HAP-1 (cell line): ENCODE results near the gene AGBL5.
A peak's percentile ranks its signal among the peaks of the same experiment; 100 is the strongest.

Source experiments
- DNase-seq, 2 experiments: peaks; one replicate each; pipeline ENCODE4 v3.0.0-alpha.2; 2016 to 2020; ENCODE audit warnings: low spot score in 2 of 2
- H3K27me3 ChIP-seq: fragments of 250-450 bp; sonication (Bioruptor Pico); 2 replicates; pipeline ENCODE4 v1.5.1; 2020; ENCODE audit warnings: low read depth, mild to moderate bottlenecking, moderate library complexity
- H3K36me3 ChIP-seq: fragments of 250-450 bp; sonication (Bioruptor Pico); replicated peaks from 2 replicates; pipeline ENCODE4 v1.5.1; 2020; ENCODE audit warnings: mild to moderate bottlenecking
- H3K4me1 ChIP-seq: fragments of 250-450 bp; sonication (Bioruptor Pico); 2 replicates; pipeline ENCODE4 v1.5.1; 2020; ENCODE audit warnings: mild to moderate bottlenecking
- H3K4me3 ChIP-seq: fragments of 250-450 bp; sonication (Bioruptor Pico); 2 replicates; pipeline ENCODE4 v1.5.1; 2020; ENCODE audit warnings: mild to moderate bottlenecking, moderate library complexity
- H3K9me3 ChIP-seq: fragments of 250-450 bp; sonication (Bioruptor Pico); 2 replicates; pipeline ENCODE4 v1.5.1; 2020; ENCODE audit warnings: mild to moderate bottlenecking, moderate library complexity
- in situ Hi-C: fragments of 300-500 bp; cut with MboI; formaldehyde crosslinking; loops from 3 replicates; pipeline ENCODE4 v1.14.3; 2020; ENCODE audit warnings: low sequenced_read_pairs, inconsistent platforms, mixed read lengths

AGBL5 gene

GRCh38 chr2:27050996-27051901 is at the start of gene AGBL5:
TSS of gene AGBL5 (plus strand) at chr2:27051668. CDS start at chr2:27052959, 1,291 bp downstream.
- Histone ChIP-seq H3K4me1 (peaks cover 7% of the 10 kb centered on the region; the same call in 1 of the 2 replicates), H3K27me3 (no peaks in the 10 kb centered on the region), H3K36me3 (peaks cover 19% of the 10 kb centered on the region), H3K9me3 (peaks cover 4% of the 10 kb centered on the region; the same call in 1 of the 2 replicates), H3K4me3 (peak within 1 kb of the TSS; percentile 53)
- DNase-seq, result peak; percentile 78 to 96
- in situ Hi-C loops, result no loop called here

- in situ Hi-C loops, result no loop called here
- H3K4me3 ChIP-seq, result no peak overlapping the region
- H3K4me1 ChIP-seq, result no peaks in the 10 kb centered on the region; the same call in 1 of the 2 replicates
- no peaks in the 10 kb centered on the region for H3K27me3 ChIP-seq
- no peaks in the 10 kb centered on the region for H3K9me3 ChIP-seq
- H3K36me3 ChIP-seq, result no peaks in the 10 kb centered on the region
- no peak for DNase-seq
Measured at GRCh38 chr2:27001950-27002349, 49.5 kb upstream of the AGBL5 start.

GRCh38 chr2:27003007-27003406 is 48.5 kb upstream of the AGBL5 start:
- Histone ChIP-seq H3K4me1 (no peaks in the 10 kb centered on the region; the same call in none of the 2 replicates), H3K36me3 (no peaks in the 10 kb centered on the region), H3K9me3 (no peaks in the 10 kb centered on the region), H3K27me3 (no peaks in the 10 kb centered on the region), H3K4me3 (no peak overlapping the region)
- in situ Hi-C loops, result no loop called here
- DNase-seq, result no peak

GRCh38 chr2:27003857-27004256 is 47.6 kb upstream of the AGBL5 start:
- no peak for DNase-seq
- H3K27me3 ChIP-seq, result no peaks in the 10 kb centered on the region
- H3K4me1 ChIP-seq, result no peaks in the 10 kb centered on the region; the same call in none of the 2 replicates
- H3K9me3 ChIP-seq, result no peaks in the 10 kb centered on the region
- H3K36me3 ChIP-seq, result no peaks in the 10 kb centered on the region
- in situ Hi-C loops, result no loop called here
- H3K4me3 ChIP-seq, result no peak overlapping the region

- Histone ChIP-seq H3K4me3 (no peak overlapping the region), H3K4me1 (no peaks in the 10 kb centered on the region; the same call in 1 of the 2 replicates), H3K27me3 (no peaks in the 10 kb centered on the region), H3K9me3 (no peaks in the 10 kb centered on the region), H3K36me3 (no peaks in the 10 kb centered on the region)
- no peak for DNase-seq
- in situ Hi-C loops, result no loop called here
Measured at GRCh38 chr2:27006602-27007415, 44.7 kb upstream of the AGBL5 start.

- H3K36me3 ChIP-seq, result no peaks in the 10 kb centered on the region
- H3K4me3 ChIP-seq, result no peak overlapping the region
- H3K27me3 ChIP-seq, result no peaks in the 10 kb centered on the region
- DNase-seq, result no peak
- H3K9me3 ChIP-seq, result no peaks in the 10 kb centered on the region
- no peaks in the 10 kb centered on the region; the same call in 1 of the 2 replicates for H3K4me1 ChIP-seq
- in situ Hi-C loops, result no loop called here
Measured at GRCh38 chr2:27007416-27008374, 43.8 kb upstream of the AGBL5 start.

GRCh38 chr2:27008678-27009077 is 42.8 kb upstream of the AGBL5 start:
- DNase-seq, result no peak
- Histone ChIP-seq H3K27me3 (no peaks in the 10 kb centered on the region), H3K9me3 (no peaks in the 10 kb centered on the region), H3K4me3 (no peak overlapping the region), H3K36me3 (no peaks in the 10 kb centered on the region), H3K4me1 (no peaks in the 10 kb centered on the region; the same call in 1 of the 2 replicates)
- in situ Hi-C loops, result no loop called here

GRCh38 chr2:27009083-27009482 is 42.4 kb upstream of the AGBL5 start:
- no peak for DNase-seq
- Histone ChIP-seq H3K36me3 (no peaks in the 10 kb centered on the region), H3K27me3 (no peaks in the 10 kb centered on the region), H3K4me3 (no peak overlapping the region), H3K9me3 (no peaks in the 10 kb centered on the region), H3K4me1 (no peaks in the 10 kb centered on the region; the same call in 1 of the 2 replicates)
- in situ Hi-C loops, result no loop called here

GRCh38 chr2:27009716-27010115 is 41.8 kb upstream of the AGBL5 start:
- Histone ChIP-seq H3K9me3 (no peaks in the 10 kb centered on the region), H3K4me1 (no peaks in the 10 kb centered on the region; the same call in 1 of the 2 replicates), H3K36me3 (no peaks in the 10 kb centered on the region), H3K4me3 (no peak overlapping the region), H3K27me3 (no peaks in the 10 kb centered on the region)
- in situ Hi-C loops, result no loop called here
- no peak for DNase-seq

GRCh38 chr2:27010139-27010538 is 41.3 kb upstream of the AGBL5 start:
- H3K9me3 ChIP-seq, result no peaks in the 10 kb centered on the region
- no peaks in the 10 kb centered on the region; the same call in 1 of the 2 replicates for H3K36me3 ChIP-seq
- in situ Hi-C loops, result no loop called here
- H3K27me3 ChIP-seq, result no peaks in the 10 kb centered on the region
- no peaks in the 10 kb centered on the region; the same call in 1 of the 2 replicates for H3K4me1 ChIP-seq
- DNase-seq, result no peak
- no peak overlapping the region for H3K4me3 ChIP-seq

- no peaks in the 10 kb centered on the region for H3K9me3 ChIP-seq
- H3K4me1 ChIP-seq, result no peaks in the 10 kb centered on the region
- no peak overlapping the region for H3K4me3 ChIP-seq
- no peaks in the 10 kb centered on the region; the same call in 1 of the 2 replicates for H3K36me3 ChIP-seq
- in situ Hi-C loops, result no loop called here
- no peaks in the 10 kb centered on the region for H3K27me3 ChIP-seq
- no peak for DNase-seq
Measured at GRCh38 chr2:27013738-27014137, 37.7 kb upstream of the AGBL5 start.

GRCh38 chr2:27014771-27015433 is 36.6 kb upstream of the AGBL5 start:
- no peak for DNase-seq
- H3K4me3 ChIP-seq, result no peak overlapping the region
- no peaks in the 10 kb centered on the region for H3K9me3 ChIP-seq
- H3K36me3 ChIP-seq, result no peaks in the 10 kb centered on the region; the same call in 1 of the 2 replicates
- no peaks in the 10 kb centered on the region for H3K27me3 ChIP-seq
- in situ Hi-C loops, result loop anchor here (5.0 kb wide), 2 partner anchors 53 to 168 kb away; partner anchors contain the start of gene DPYSL5
- H3K4me1 ChIP-seq, result no peaks in the 10 kb centered on the region
